Thoracic aorta (tissue), 2 donors: ENCODE data around the gene ZNF750. TPM values are rescaled to one million over a fixed set of nuclear protein-coding genes. Genes with fewer than 3 reads are reported as not detected.

Source experiments
- ATAC-seq: fragments of 150-250 bp; one replicate; pipeline ENCODE4 v1.8.0; 2017; ENCODE audit warnings: low read depth; ENCODE audit not compliant: insufficient number of reproducible peaks, low FRiP score
- DNase-seq: peaks from one replicate; pipeline ENCODE4 v3.0.0-alpha.2; 2020; ENCODE audit warnings: low spot score
- H3K27ac ChIP-seq, 2 donors: fragments of 200-600 bp; sonication (generic); 1 replicate in 1 of 2; 2 replicates in 1 of 2; pipeline ENCODE4 v1.5.1; 2016; ENCODE audit warnings: mild to moderate bottlenecking in 2 of 2, moderate library complexity in 2 of 2
- H3K27me3 ChIP-seq: fragments of 200-600 bp; sonication (generic); replicated peaks from 2 replicates; pipeline ENCODE4 v1.6.0; 2016; ENCODE audit warnings: mild to moderate bottlenecking; ENCODE audit not compliant: insufficient read depth
- H3K36me3 ChIP-seq: fragments of 200-600 bp; sonication (generic); one replicate; pipeline ENCODE4 v1.5.1; 2016
- H3K4me1 ChIP-seq, 2 donors: fragments of 200-600 bp; sonication (generic); 1 replicate in 1 of 2; 2 replicates in 1 of 2; pipeline versions ENCODE4 v1.5.1 to v1.6.0; 2016; ENCODE audit warnings: low read depth in 2 of 2, mild to moderate bottlenecking in 1 of 2; ENCODE audit not compliant: control insufficient read depth in 1 of 2
- H3K4me3 ChIP-seq: fragments of 200-600 bp; sonication (generic); 2 replicates; pipeline ENCODE4 v1.5.1; 2016; ENCODE audit warnings: mild to moderate bottlenecking
- H3K9me3 ChIP-seq: fragments of 200-600 bp; sonication (generic); 2 replicates; pipeline ENCODE4 v1.5.1; 2016
- total RNA-seq, 2 donors: library from RNA; depleted of rRNA; stranded (reverse); fragments of >200 nt; gene quantifications; one replicate each; pipeline versions ENCODE4 v1.1.0 to v1.2.3, GENCODE V29; 2016
- TF ChIP-seq, protein P1 (sequence below): fragments of 200-600 bp; sonication (generic); IDR thresholded peaks from one replicate; pipeline ENCODE4 v1.5.1; 2019; ENCODE audit warnings: antibody characterized with exemption

The ZNF750 gene
- total RNA-seq, 2 donors from 2014 or later = not detected

DNA sequence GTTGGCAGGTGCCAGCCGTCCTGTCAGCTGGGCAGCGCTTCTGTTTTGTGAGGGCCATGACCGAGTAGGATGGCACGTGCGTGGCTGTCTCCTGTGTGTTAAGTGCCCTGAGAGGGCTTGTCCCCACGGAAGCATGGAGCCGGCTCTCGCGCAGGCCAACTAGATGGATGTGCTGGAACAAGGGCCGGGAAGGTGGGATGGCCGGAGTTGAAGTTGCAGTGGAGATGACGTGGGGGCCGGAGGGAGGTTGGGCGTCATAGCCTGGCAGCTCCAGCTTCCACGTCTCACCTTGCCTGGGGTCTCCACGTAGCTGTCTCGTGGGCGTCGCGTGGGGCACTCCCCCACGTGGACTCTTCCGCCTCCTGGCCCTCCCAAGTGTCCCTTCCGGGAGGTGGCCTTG lies 60.3 kb downstream of the ZNF750 start:
- no peaks in the 10 kb centered on the region for H3K4me1 ChIP-seq
- ATAC-seq (no peak), DNase-seq (no peak)
- TF ChIP-seq, protein P1, sequence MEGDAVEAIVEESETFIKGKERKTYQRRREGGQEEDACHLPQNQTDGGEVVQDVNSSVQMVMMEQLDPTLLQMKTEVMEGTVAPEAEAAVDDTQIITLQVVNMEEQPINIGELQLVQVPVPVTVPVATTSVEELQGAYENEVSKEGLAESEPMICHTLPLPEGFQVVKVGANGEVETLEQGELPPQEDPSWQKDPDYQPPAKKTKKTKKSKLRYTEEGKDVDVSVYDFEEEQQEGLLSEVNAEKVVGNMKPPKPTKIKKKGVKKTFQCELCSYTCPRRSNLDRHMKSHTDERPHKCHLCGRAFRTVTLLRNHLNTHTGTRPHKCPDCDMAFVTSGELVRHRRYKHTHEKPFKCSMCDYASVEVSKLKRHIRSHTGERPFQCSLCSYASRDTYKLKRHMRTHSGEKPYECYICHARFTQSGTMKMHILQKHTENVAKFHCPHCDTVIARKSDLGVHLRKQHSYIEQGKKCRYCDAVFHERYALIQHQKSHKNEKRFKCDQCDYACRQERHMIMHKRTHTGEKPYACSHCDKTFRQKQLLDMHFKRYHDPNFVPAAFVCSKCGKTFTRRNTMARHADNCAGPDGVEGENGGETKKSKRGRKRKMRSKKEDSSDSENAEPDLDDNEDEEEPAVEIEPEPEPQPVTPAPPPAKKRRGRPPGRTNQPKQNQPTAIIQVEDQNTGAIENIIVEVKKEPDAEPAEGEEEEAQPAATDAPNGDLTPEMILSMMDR = no peak
- no peak overlapping the region for H3K27ac ChIP-seq
- H3K4me3 ChIP-seq = no peak overlapping the region
- no peaks in the 10 kb centered on the region for H3K27me3 ChIP-seq
- no peaks in the 10 kb centered on the region for H3K9me3 ChIP-seq
- peaks cover 17% of the 10 kb centered on the region for H3K36me3 ChIP-seq

Other genes starting within 250 kb of the ZNF750 start
- 10 to 100 TPM; 50.0 to 55.7 TPM for gene WDR45B, start 191.6 kb downstream of the ZNF750 start, total RNA-seq
- gene RAB40B, start 141.3 kb downstream of the ZNF750 start, total RNA-seq = 10 to 100 TPM; 17.3 to 21.1 TPM
- 10 to 100 TPM in 1 of 2 donors, 1 to 10 TPM in 1; 9.8 to 15.6 TPM for gene FN3KRP, start 123.3 kb downstream of the ZNF750 start, total RNA-seq
- 10 to 100 TPM in 1 of 2 donors, 1 to 10 TPM in 1; 8.3 to 10.4 TPM for gene FN3K, start 104.4 kb downstream of the ZNF750 start, total RNA-seq
- gene TBCD, start 88.0 kb downstream of the ZNF750 start, total RNA-seq = 10 to 100 TPM; 55.0 to 55.5 TPM
- gene METRNL, start 239.6 kb upstream of the ZNF750 start, total RNA-seq = 100 to 1,000 TPM; 141 to 180 TPM